CD14-positive monocyte (primary cell): ENCODE measurements around the gene EIF4E1B. TPM values are rescaled to one million over a fixed set of nuclear protein-coding genes. Genes with fewer than 3 reads are reported as not detected.

Experiments used
- DNase-seq, 3 donors: peaks; one replicate each; pipeline ENCODE4 v3.0.0-alpha.2; 2011 to 2022
- H2AFZ ChIP-seq: 2 replicates; pipeline ENCODE4 v1.6.0; 2012; ENCODE audit warnings: mild to moderate bottlenecking, low read depth, low read length, inconsistent platforms; ENCODE audit not compliant: insufficient read depth, poor library complexity, severe bottlenecking
- H3K27ac ChIP-seq, 2 donors: 1 replicate in 1 of 2; 2 replicates in 1 of 2; pipeline ENCODE4 v1.5.1; 2012 to 2013; ENCODE audit warnings: low read length in 2 of 2, control low read depth in 1 of 2, inconsistent platforms in 1 of 2, low read depth in 1 of 2, mild to moderate bottlenecking in 1 of 2
- H3K27me3 ChIP-seq, 2 donors: one replicate each; pipeline versions ENCODE4 v1.6.0 to v1.6.1; 2011 to 2013; ENCODE audit warnings: low read length in 2 of 2; ENCODE audit not compliant: control insufficient read depth in 2 of 2, insufficient read depth in 2 of 2
- H3K36me3 ChIP-seq, 2 donors: replicated peaks in 1 of 2; 1 replicate in 1 of 2; 2 replicates in 1 of 2; pipeline versions ENCODE4 v1.5.1 to v1.6.1; 2012 to 2013; ENCODE audit warnings: low read length in 2 of 2, control low read depth in 1 of 2, inconsistent platforms in 1 of 2, mild to moderate bottlenecking in 1 of 2; ENCODE audit not compliant: insufficient read depth in 2 of 2, control insufficient read depth in 1 of 2
- H3K4me1 ChIP-seq, 2 donors: 1 replicate in 1 of 2; 2 replicates in 1 of 2; pipeline versions ENCODE4 v1.5.1 to v1.6.1; 2012 to 2013; ENCODE audit warnings: low read length in 2 of 2, control low read depth in 1 of 2, inconsistent platforms in 1 of 2, mild to moderate bottlenecking in 1 of 2, moderate library complexity in 1 of 2; ENCODE audit not compliant: insufficient read depth in 2 of 2, control insufficient read depth in 1 of 2
- H3K4me2 ChIP-seq: replicated peaks from 2 replicates; pipeline ENCODE3; 2012; ENCODE audit warnings: low read length, moderate library complexity, mild to moderate bottlenecking; ENCODE audit not compliant: poor library complexity, severe bottlenecking; ENCODE audit errors: extremely low read depth
- H3K4me3 ChIP-seq, 3 experiments: fragments of 200-600 bp in 1 of 3; sonication (generic) in 1 of 3; replicated peaks in 1 of 3; 1 replicate in 2 of 3; 2 replicates in 1 of 3; pipeline ENCODE4 v1.5.1; 2011 to 2013; ENCODE audit warnings: low read length in 3 of 3, mild to moderate bottlenecking in 3 of 3, control low read depth in 2 of 3, low read depth in 2 of 3, inconsistent platforms in 1 of 3, moderate library complexity in 1 of 3
- H3K79me2 ChIP-seq: 2 replicates; pipeline ENCODE4 v1.6.0; 2012; ENCODE audit warnings: mild to moderate bottlenecking, control low read depth, inconsistent platforms, low read length, moderate library complexity; ENCODE audit not compliant: insufficient read depth
- H3K9ac ChIP-seq: 2 replicates; pipeline ENCODE4 v1.6.0; 2017; ENCODE audit warnings: low read length, mild to moderate bottlenecking; ENCODE audit not compliant: insufficient read depth, poor library complexity, severe bottlenecking
- H3K9me3 ChIP-seq, 2 donors: replicated peaks in 1 of 2; 1 replicate in 1 of 2; 2 replicates in 1 of 2; pipeline versions ENCODE4 v1.5.1 to v1.6.1; 2012 to 2013; ENCODE audit warnings: low read length in 2 of 2, control low read depth in 1 of 2; ENCODE audit not compliant: control insufficient read depth in 1 of 2, insufficient read depth in 1 of 2
- H4K20me1 ChIP-seq: 2 replicates; pipeline ENCODE4 v1.6.0; 2012; ENCODE audit warnings: mild to moderate bottlenecking, low read length, control low read depth, moderate library complexity; ENCODE audit not compliant: insufficient read depth
- H3K27ac Mint-ChIP-seq, 7 donors: one replicate each; pipeline ENCODE4 v1.8.0; 2020; ENCODE audit warnings: mild to moderate bottlenecking in 7 of 7, mixed read lengths in 7 of 7, moderate library complexity in 6 of 7, inconsistent platforms in 2 of 7
- H3K27me3 Mint-ChIP-seq, 3 donors: one replicate each; pipeline ENCODE4 v1.8.0; 2021 to 2022; ENCODE audit warnings: low read depth in 3 of 3, mild to moderate bottlenecking in 3 of 3, mixed read lengths in 3 of 3, moderate library complexity in 3 of 3, inconsistent platforms in 1 of 3
- H3K36me3 Mint-ChIP-seq, 2 donors: one replicate each; pipeline ENCODE4 v1.8.0; 2020; ENCODE audit warnings: mixed read lengths in 2 of 2, inconsistent platforms in 1 of 2, mild to moderate bottlenecking in 1 of 2
- H3K4me1 Mint-ChIP-seq: one replicate; pipeline ENCODE4 v1.8.0; 2020; ENCODE audit warnings: mild to moderate bottlenecking, mixed read lengths
- H3K4me3 Mint-ChIP-seq, 2 donors: one replicate each; pipeline ENCODE4 v1.8.0; 2020; ENCODE audit warnings: mild to moderate bottlenecking in 2 of 2, mixed read lengths in 2 of 2, moderate library complexity in 1 of 2
- H3K9me3 Mint-ChIP-seq, 7 donors: one replicate each; pipeline ENCODE4 v1.8.0; 2020 to 2022; ENCODE audit warnings: mixed read lengths in 7 of 7, mild to moderate bottlenecking in 6 of 7, moderate library complexity in 6 of 7, inconsistent platforms in 2 of 7
- WGBS: methylation state at CpG from one replicate; pipeline ENCODE4 v1.1.5; 2013; ENCODE audit warnings: missing lambda C conversion rate; ENCODE audit not compliant: insufficient coverage; 5-methylcytosine and 5-hydroxymethylcytosine counted together
- intact Hi-C, 2 donors: fragments of 100-400 bp; cut with micrococcal nuclease; formaldehyde crosslinking; loops; one replicate each; pipeline versions ENCODE4 v1.15.0 to v1.15.1; 2023
- polyA plus RNA-seq, 3 donors: library from polyadenylated mRNA; depleted of rRNA in 1 of 3; unstranded in 2 of 3; stranded (reverse) in 1 of 3; fragments of 300-500 nt in 2 of 3; fragments of >200 nt in 1 of 3; fragmentation: Illumina TruSeq in 2 of 3; gene quantifications; 1 replicate in 2 of 3; 2 replicates in 1 of 3; pipeline ENCODE4 v1.2.3, GENCODE V29; 2012 to 2021
- TF ChIP-seq, protein P1 (sequence below): fragments of 200-600 bp; IDR thresholded peaks from one replicate; pipeline ENCODE4 v1.8.0; 2022; ENCODE audit warnings: antibody characterized with exemption, mild to moderate bottlenecking

The EIF4E1B gene
- polyA plus RNA-seq, 3 donors, result not detected

DNA sequence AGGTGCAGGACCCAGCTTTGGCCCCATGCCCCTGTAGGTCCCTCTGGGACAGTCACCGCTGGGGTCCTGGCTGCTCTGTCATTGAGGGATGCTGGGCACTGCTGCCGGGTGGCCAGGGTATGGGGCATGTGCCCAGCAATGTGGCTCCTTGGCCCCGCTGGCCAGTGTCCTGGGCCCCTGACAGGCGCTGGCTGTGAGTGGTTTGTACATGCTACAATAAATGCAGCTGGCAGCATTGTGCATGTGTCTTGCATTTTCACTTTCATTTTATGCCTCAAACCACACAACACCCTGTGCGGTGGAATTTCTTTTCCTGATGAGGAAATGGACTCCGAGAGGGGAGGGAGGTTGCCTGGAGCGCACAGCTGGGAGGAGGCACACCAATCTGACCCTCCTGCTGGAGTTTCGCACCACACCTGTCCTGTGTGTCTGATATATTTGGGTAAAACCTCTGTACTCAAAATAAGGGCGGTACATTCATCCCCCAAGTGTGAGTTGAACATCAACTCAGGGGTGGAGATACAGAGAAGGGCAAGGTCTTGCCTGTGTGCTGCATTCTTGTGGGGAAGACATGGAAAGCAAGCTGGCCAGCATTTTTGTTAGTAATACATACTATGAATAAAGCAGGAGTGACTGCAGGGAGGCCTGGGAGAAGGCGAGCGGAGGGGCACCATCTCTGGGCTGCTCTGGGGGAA is 28.5 kb downstream of the EIF4E1B start:
- Histone ChIP-seq H4K20me1 (peaks cover 4% of the 10 kb centered on the region), H3K4me1 (peaks cover 18 to 19% of the 10 kb centered on the region in 2 donors), H3K27me3 (no peaks in the 10 kb centered on the region), H3K4me2 (peak overlapping the region; percentile 82), H3K36me3 (peaks cover 2 to 15% of the 10 kb centered on the region in 2 donors), H3K9me3 (no peaks in the 10 kb centered on the region), H3K4me3 (peak overlapping the region; percentile 29 to 76 (median 39)), H3K79me2 (no peaks in the 10 kb centered on the region), H3K9ac (peak overlapping the region; percentile 44), H3K27ac (peak overlapping the region in 1 of 2 donors; percentile 43), H2AFZ (peak overlapping the region; percentile 70)
- Mint-ChIP-seq H3K27ac (peak overlapping the region in 5 of 7 donors; percentile 10 to 84 (median 66)), H3K4me1 (peaks cover 23% of the 10 kb centered on the region), H3K27me3 (peaks cover 5 to 18% (median 12%) of the 10 kb centered on the region in 3 donors), H3K36me3 (peaks cover 20 to 26% of the 10 kb centered on the region in 2 donors), H3K4me3 (peak overlapping the region; percentile 78 to 92), H3K9me3 (peaks cover 0 to 2% (median 0%) of the 10 kb centered on the region in 7 donors)
- WGBS, result 21% methylated on average over 7 of the region's 11 CpGs
- intact Hi-C loops, result loop anchor here (2.0 to 10.0 kb wide), 3 partner anchors 298 to 924 kb away; no protein-coding TSS in a partner anchor
- TF ChIP-seq, protein P1, sequence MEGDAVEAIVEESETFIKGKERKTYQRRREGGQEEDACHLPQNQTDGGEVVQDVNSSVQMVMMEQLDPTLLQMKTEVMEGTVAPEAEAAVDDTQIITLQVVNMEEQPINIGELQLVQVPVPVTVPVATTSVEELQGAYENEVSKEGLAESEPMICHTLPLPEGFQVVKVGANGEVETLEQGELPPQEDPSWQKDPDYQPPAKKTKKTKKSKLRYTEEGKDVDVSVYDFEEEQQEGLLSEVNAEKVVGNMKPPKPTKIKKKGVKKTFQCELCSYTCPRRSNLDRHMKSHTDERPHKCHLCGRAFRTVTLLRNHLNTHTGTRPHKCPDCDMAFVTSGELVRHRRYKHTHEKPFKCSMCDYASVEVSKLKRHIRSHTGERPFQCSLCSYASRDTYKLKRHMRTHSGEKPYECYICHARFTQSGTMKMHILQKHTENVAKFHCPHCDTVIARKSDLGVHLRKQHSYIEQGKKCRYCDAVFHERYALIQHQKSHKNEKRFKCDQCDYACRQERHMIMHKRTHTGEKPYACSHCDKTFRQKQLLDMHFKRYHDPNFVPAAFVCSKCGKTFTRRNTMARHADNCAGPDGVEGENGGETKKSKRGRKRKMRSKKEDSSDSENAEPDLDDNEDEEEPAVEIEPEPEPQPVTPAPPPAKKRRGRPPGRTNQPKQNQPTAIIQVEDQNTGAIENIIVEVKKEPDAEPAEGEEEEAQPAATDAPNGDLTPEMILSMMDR, result no peak
- DNase-seq, result peak; percentile 25 to 42 (median 32)

DNA sequence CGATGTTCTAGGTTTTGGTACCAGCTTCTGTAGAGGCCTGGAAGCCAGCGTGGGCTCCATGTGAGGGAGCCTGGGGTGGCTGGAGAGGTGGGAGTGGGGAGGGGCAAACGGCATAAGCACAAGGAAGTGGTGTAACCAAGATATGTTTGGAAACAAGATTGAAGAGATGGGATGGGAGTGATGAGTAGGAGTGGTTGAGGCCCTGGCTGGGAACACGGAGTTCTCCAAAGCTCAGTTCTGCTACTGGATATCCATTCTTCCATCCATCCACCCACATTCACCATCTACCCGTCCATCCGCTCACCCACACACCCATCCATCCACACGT is 29.0 kb downstream of the EIF4E1B start:
- Histone ChIP-seq H2AFZ (peak overlapping the region; percentile 70), H3K9ac (peak overlapping the region; percentile 44), H3K4me3 (peak overlapping the region in 1 of 3 experiments; percentile 76), H3K4me2 (peak overlapping the region; percentile 82), H4K20me1 (peaks cover 4% of the 10 kb centered on the region), H3K36me3 (peaks cover 2 to 15% of the 10 kb centered on the region in 2 donors), H3K27me3 (no peaks in the 10 kb centered on the region), H3K9me3 (no peaks in the 10 kb centered on the region), H3K79me2 (no peaks in the 10 kb centered on the region), H3K27ac (no peak overlapping the region), H3K4me1 (peaks cover 18 to 19% of the 10 kb centered on the region in 2 donors)
- Mint-ChIP-seq H3K9me3 (peaks cover 0 to 2% (median 0%) of the 10 kb centered on the region in 7 donors), H3K4me1 (peaks cover 23% of the 10 kb centered on the region), H3K4me3 (peak overlapping the region; percentile 78 to 92), H3K36me3 (peaks cover 20 to 26% of the 10 kb centered on the region in 2 donors), H3K27me3 (peaks cover 5 to 22% (median 16%) of the 10 kb centered on the region in 3 donors), H3K27ac (peak overlapping the region in 1 of 7 donors; percentile 84)
- TF ChIP-seq, protein P1, result no peak
- DNase-seq, result no peak
- WGBS, result 75% methylated on average over 6 of the region's 7 CpGs
- intact Hi-C loops, result loop anchor here (2.0 to 10.0 kb wide), 3 partner anchors 298 to 925 kb away; no protein-coding TSS in a partner anchor
